Left kidney (tissue), 2 donors: ENCODE measurements around the gene MIGA2. TPM values are rescaled to one million over a fixed set of nuclear protein-coding genes. Genes with fewer than 3 reads are reported as not detected.
A peak's percentile ranks its signal among the peaks of the same experiment; 100 is the strongest.

ENCODE experiments used
- DNase-seq: peaks from one replicate; pipeline ENCODE4 v3.0.0-alpha.2; 2013
- polyA plus RNA-seq: library from polyadenylated mRNA; unstranded; fragments of 120-200 nt; gene quantifications from one replicate; pipeline ENCODE4 v1.2.1, GENCODE V29; 2013; ENCODE audit not compliant: insufficient read length

The MIGA2 gene
- polyA plus RNA-seq, 1 donor = 18.8 TPM

- no peak for DNase-seq
Measured at GRCh38 chr9:129071526-129072126, 35.2 kb downstream of the MIGA2 start.

- no peak for DNase-seq
Measured at GRCh38 chr9:129072171-129072570, 35.7 kb downstream of the MIGA2 start.

GRCh38 chr9:129073404-129073803, 37.0 kb downstream of the MIGA2 start:
- no peak for DNase-seq

GRCh38 chr9:129074106-129074505, 37.7 kb downstream of the MIGA2 start:
- DNase-seq = no peak

- DNase-seq = no peak
Measured at GRCh38 chr9:129075996-129076639, 39.7 kb downstream of the MIGA2 start.

GRCh38 chr9:129076640-129077037, 40.2 kb downstream of the MIGA2 start:
- DNase-seq = no peak

GRCh38 chr9:129077236-129077635, 40.8 kb downstream of the MIGA2 start:
- no peak for DNase-seq

GRCh38 chr9:129078691-129079503, 42.5 kb downstream of the MIGA2 start:
- no peak for DNase-seq

- DNase-seq = no peak
Measured at GRCh38 chr9:129079829-129080228, 43.4 kb downstream of the MIGA2 start.

- no peak for DNase-seq
Measured at GRCh38 chr9:129080298-129080600, 43.8 kb downstream of the MIGA2 start.

GRCh38 chr9:129080601-129081387, 44.4 kb downstream of the MIGA2 start, which contains the start of gene DOLPP1:
Gene DOLPP1 (plus strand): TSS chr9:129081111. CDS start chr9:129081132, 21 bp downstream.
- DNase-seq = peak; percentile 99

GRCh38 chr9:129081388-129081904, 45.0 kb downstream of the MIGA2 start:
- DNase-seq = no peak

GRCh38 chr9:129084087-129084486, 47.7 kb downstream of the MIGA2 start:
- DNase-seq = no peak

GRCh38 chr9:129089246-129089645, 52.8 kb downstream of the MIGA2 start:
- DNase-seq = no peak

GRCh38 chr9:129093602-129094386, 57.4 kb downstream of the MIGA2 start:
- DNase-seq = no peak

GRCh38 chr9:129094387-129095169, 58.2 kb downstream of the MIGA2 start:
- DNase-seq = no peak

- DNase-seq = no peak
Measured at GRCh38 chr9:129095170-129095667, 58.8 kb downstream of the MIGA2 start.

GRCh38 chr9:129095908-129096307, 59.5 kb downstream of the MIGA2 start:
- DNase-seq = no peak

GRCh38 chr9:129097671-129098306, 61.4 kb downstream of the MIGA2 start:
- no peak for DNase-seq

GRCh38 chr9:129098328-129098727, 61.9 kb downstream of the MIGA2 start:
- no peak for DNase-seq
